NT2/D1 (cell line): Measurements from ENCODE around the gene ATP5PD.
"Not testable (repeated sequence)": the region's sequence is repeated elsewhere in the genome, so short reads cannot be mapped to it uniquely, and the experiment has no call there.

ENCODE experiments used
- DNase-seq: peaks from one replicate; pipeline ENCODE4 v3.0.0-alpha.2; 2011; ENCODE audit warnings: low read depth, low spot score
- H3K27me3 ChIP-seq: 2 replicates; pipeline ENCODE4 v1.6.0; 2011; ENCODE audit warnings: mild to moderate bottlenecking; ENCODE audit not compliant: insufficient read length, insufficient read depth
- H3K36me3 ChIP-seq: 2 replicates; pipeline ENCODE4 v1.6.1; 2011; ENCODE audit warnings: mild to moderate bottlenecking, low read length, mixed read lengths; ENCODE audit not compliant: insufficient read depth, insufficient read length
- H3K4me1 ChIP-seq: 2 replicates; pipeline ENCODE4 v1.5.1; 2011; ENCODE audit not compliant: insufficient read depth, insufficient read length
- H3K4me3 ChIP-seq: 2 replicates; pipeline ENCODE4 v1.5.1; 2011; ENCODE audit warnings: low read depth; ENCODE audit not compliant: insufficient read length
- H3K9ac ChIP-seq: 2 replicates; pipeline ENCODE4 v1.6.0; 2011; ENCODE audit warnings: low read depth; ENCODE audit not compliant: insufficient read length
- H3K9me3 ChIP-seq: 2 replicates; pipeline ENCODE4 v1.5.1; 2011; ENCODE audit warnings: mild to moderate bottlenecking, low read length; ENCODE audit not compliant: insufficient read depth
- SUZ12 ChIP-seq: IDR thresholded peaks from 2 replicates; pipeline ENCODE4 v1.6.1; 2011; ENCODE audit not compliant: insufficient read length, insufficient read depth; ENCODE audit errors: extremely low read depth
- YY1 ChIP-seq: IDR thresholded peaks from 2 replicates; pipeline ENCODE4 v1.6.1; 2011; ENCODE audit not compliant: insufficient read length, insufficient read depth
- ZNF274 ChIP-seq: IDR thresholded peaks from 2 replicates; pipeline ENCODE4 v1.6.1; 2011; ENCODE audit warnings: mild to moderate bottlenecking, low read depth, low read length

ATP5PD gene

GRCh38 chr17:75047398-75048098, 779 bp upstream of the ATP5PD start:
- Histone ChIP-seq H3K36me3 (peaks cover 34% of the 10 kb centered on the region), H3K4me3 (peak overlapping the region; percentile 93), H3K9me3 (no peaks in the 10 kb centered on the region), H3K27me3 (no peaks in the 10 kb centered on the region), H3K9ac (peak overlapping the region; percentile 98), H3K4me1 (peaks cover 4% of the 10 kb centered on the region)
- DNase-seq = no peak
- no peak for TF ChIP-seq SUZ12
- no peak for TF ChIP-seq YY1
- TF ChIP-seq ZNF274 = no peak

- H3K4me3 ChIP-seq = peak overlapping the region; percentile 100
- H3K27me3 ChIP-seq, H3K4me1 ChIP-seq, H3K9me3 ChIP-seq, DNase-seq: not testable (repeated sequence)
- H3K9ac ChIP-seq = peak overlapping the region; percentile 99
- H3K36me3 ChIP-seq = peaks cover 39% of the 10 kb centered on the region
These were observed 793 bp downstream of the ATP5PD start for GRCh38 chr17:75045946-75046406.

GRCh38 chr17:75044716-75045115, 2.1 kb downstream of the ATP5PD start:
- TF ChIP-seq SUZ12 = no peak
- no peak for TF ChIP-seq YY1
- TF ChIP-seq ZNF274 = no peak
- Histone ChIP-seq H3K4me1 (peaks cover 10% of the 10 kb centered on the region), H3K9ac (no peak overlapping the region), H3K27me3 (no peaks in the 10 kb centered on the region), H3K36me3 (peaks cover 41% of the 10 kb centered on the region), H3K9me3 (no peaks in the 10 kb centered on the region), H3K4me3 (no peak overlapping the region)
- no peak for DNase-seq

GRCh38 chr17:75043789-75044188, 3.0 kb downstream of the ATP5PD start:
- not testable (repeated sequence) for H3K27me3 ChIP-seq, H3K4me3 ChIP-seq, H3K9ac ChIP-seq, H3K9me3 ChIP-seq, DNase-seq, H3K4me1 ChIP-seq
- peaks cover 41% of the 10 kb centered on the region for H3K36me3 ChIP-seq

GRCh38 chr17:75041656-75042280, 5.0 kb downstream of the ATP5PD start:
- Histone ChIP-seq H3K36me3 (peaks cover 50% of the 10 kb centered on the region), H3K9ac (no peak overlapping the region), H3K27me3 (no peaks in the 10 kb centered on the region), H3K4me3 (no peak overlapping the region), H3K9me3 (no peaks in the 10 kb centered on the region), H3K4me1 (peaks cover 10% of the 10 kb centered on the region)
- DNase-seq = no peak
- TF ChIP-seq YY1 = no peak
- TF ChIP-seq SUZ12 = no peak
- TF ChIP-seq ZNF274 = no peak

GRCh38 chr17:75039238-75039637, 7.5 kb downstream of the ATP5PD start:
- no peaks in the 10 kb centered on the region for H3K27me3 ChIP-seq
- H3K9me3 ChIP-seq = no peaks in the 10 kb centered on the region
- peaks cover 56% of the 10 kb centered on the region for H3K36me3 ChIP-seq
- H3K4me3 ChIP-seq = no peak overlapping the region
- H3K4me1 ChIP-seq = peaks cover 16% of the 10 kb centered on the region
- no peak for DNase-seq
- TF ChIP-seq SUZ12 (no peak), ZNF274 (no peak), YY1 (no peak)
- no peak overlapping the region for H3K9ac ChIP-seq

- no peak overlapping the region for H3K9ac ChIP-seq
- DNase-seq = no peak
These were observed 10.0 kb downstream of the ATP5PD start for GRCh38 chr17:75036643-75037268.

More at GRCh38 chr17:75036643-75037268, 10.0 kb downstream of the ATP5PD start:
- H3K36me3 ChIP-seq = peaks cover 48% of the 10 kb centered on the region
- H3K4me1 ChIP-seq = peaks cover 9% of the 10 kb centered on the region
- no peak overlapping the region for H3K4me3 ChIP-seq
- no peaks in the 10 kb centered on the region for H3K27me3 ChIP-seq
- H3K9me3 ChIP-seq = no peaks in the 10 kb centered on the region
- TF ChIP-seq ZNF274 (no peak), SUZ12 (no peak), YY1 (no peak)
